ENCODE measurements around the gene F11R.

- TF ChIP-seq FOXK2 (IDR thresholded peaks at IDR 0.05) (no peak), FOXM1 (IDR thresholded peaks at IDR 0.05; ENCODE audit: borderline replicate concordance) (no peak), SP1 (IDR thresholded peaks at IDR 0.05) (no peak), ELF4 (IDR thresholded peaks at IDR 0.05) (no peak), TARDBP (IDR thresholded peaks at IDR 0.05) (no peak)
- TF ChIP-seq, protein P1, sequence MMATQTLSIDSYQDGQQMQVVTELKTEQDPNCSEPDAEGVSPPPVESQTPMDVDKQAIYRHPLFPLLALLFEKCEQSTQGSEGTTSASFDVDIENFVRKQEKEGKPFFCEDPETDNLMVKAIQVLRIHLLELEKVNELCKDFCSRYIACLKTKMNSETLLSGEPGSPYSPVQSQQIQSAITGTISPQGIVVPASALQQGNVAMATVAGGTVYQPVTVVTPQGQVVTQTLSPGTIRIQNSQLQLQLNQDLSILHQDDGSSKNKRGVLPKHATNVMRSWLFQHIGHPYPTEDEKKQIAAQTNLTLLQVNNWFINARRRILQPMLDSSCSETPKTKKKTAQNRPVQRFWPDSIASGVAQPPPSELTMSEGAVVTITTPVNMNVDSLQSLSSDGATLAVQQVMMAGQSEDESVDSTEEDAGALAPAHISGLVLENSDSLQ (IDR thresholded peaks at IDR 0.05): no peak
Measured at GRCh38 chr1:161019751-161020495, 1.0 kb downstream of the F11R start.

Data from HEK293T (cell line).